Mesothelial cell of epicardium (in vitro differentiated cells): ENCODE measurements around the gene THBD. TPM values are rescaled to one million over a fixed set of nuclear protein-coding genes. Genes with fewer than 3 reads are reported as not detected.

Experiments
- DNase-seq, 2 experiments: peaks; one replicate each; pipeline ENCODE4 v3.0.0; 2021; ENCODE audit warnings: low spot score in 2 of 2; ENCODE audit not compliant: unreplicated experiment in 2 of 2
- H3K27ac Mint-ChIP-seq: 2 replicates; pipeline ENCODE4 v1.8.0; 2021; ENCODE audit warnings: mixed read lengths
- H3K27me3 Mint-ChIP-seq: 2 replicates; pipeline ENCODE4 v1.8.0; 2021; ENCODE audit warnings: low read depth, mixed read lengths
- H3K36me3 Mint-ChIP-seq: 2 replicates; pipeline ENCODE4 v1.8.0; 2021; ENCODE audit warnings: mixed read lengths
- H3K4me1 Mint-ChIP-seq: 2 replicates; pipeline ENCODE4 v1.8.0; 2021; ENCODE audit warnings: mixed read lengths
- H3K4me3 Mint-ChIP-seq: 2 replicates; pipeline ENCODE4 v1.8.0; 2021; ENCODE audit warnings: mild to moderate bottlenecking, moderate library complexity, mixed read lengths
- H3K9me3 Mint-ChIP-seq: 2 replicates; pipeline ENCODE4 v1.8.0; 2021; ENCODE audit warnings: mixed read lengths
- CTCF ChIP-seq: fragments of 200-600 bp; sonication (generic); IDR thresholded peaks from one replicate; pipeline ENCODE4 v1.5.0; 2021; ENCODE audit warnings: antibody characterized with exemption; ENCODE audit not compliant: unreplicated experiment
- total RNA-seq: library from RNA; stranded (reverse); gene quantifications from 3 replicates; pipeline ENCODE4 v1.2.1, GENCODE V29; 2021

The THBD gene
- total RNA-seq, 1 donor from 2014 or later = 0.85 TPM

- peaks cover 92% of the 10 kb centered on the region for H3K27me3 Mint-ChIP-seq
- no peak for TF ChIP-seq CTCF
- no peaks in the 10 kb centered on the region for H3K36me3 Mint-ChIP-seq
- DNase-seq = no peak
- H3K4me1 Mint-ChIP-seq = peaks cover 13% of the 10 kb centered on the region
- H3K4me3 Mint-ChIP-seq = no peak overlapping the region
- no peaks in the 10 kb centered on the region for H3K9me3 Mint-ChIP-seq
- no peak overlapping the region for H3K27ac Mint-ChIP-seq
These were observed 15.6 kb downstream of the THBD start for GRCh38 chr20:23033918-23034317.

GRCh38 chr20:23032750-23033078, 16.8 kb downstream of the THBD start:
- Mint-ChIP-seq H3K27me3 (peaks cover 86% of the 10 kb centered on the region), H3K9me3 (no peaks in the 10 kb centered on the region), H3K36me3 (no peaks in the 10 kb centered on the region), H3K4me3 (no peak overlapping the region), H3K27ac (no peak overlapping the region), H3K4me1 (peaks cover 13% of the 10 kb centered on the region)
- DNase-seq = no peak
- TF ChIP-seq CTCF = no peak

GRCh38 chr20:23032056-23032749, 17.3 kb downstream of the THBD start:
- DNase-seq = no peak
- Mint-ChIP-seq H3K27ac (no peak overlapping the region), H3K4me1 (peaks cover 11% of the 10 kb centered on the region), H3K27me3 (peaks cover 86% of the 10 kb centered on the region), H3K36me3 (no peaks in the 10 kb centered on the region), H3K9me3 (no peaks in the 10 kb centered on the region), H3K4me3 (no peak overlapping the region)
- TF ChIP-seq CTCF = no peak

GRCh38 chr20:23031346-23031745, 18.1 kb downstream of the THBD start:
- Mint-ChIP-seq H3K4me1 (peaks cover 5% of the 10 kb centered on the region), H3K4me3 (no peak overlapping the region), H3K27ac (no peak overlapping the region), H3K36me3 (no peaks in the 10 kb centered on the region), H3K27me3 (peaks cover 83% of the 10 kb centered on the region), H3K9me3 (no peaks in the 10 kb centered on the region)
- no peak for TF ChIP-seq CTCF
- no peak for DNase-seq

- no peaks in the 10 kb centered on the region for H3K36me3 Mint-ChIP-seq
- no peak overlapping the region for H3K4me3 Mint-ChIP-seq
- no peak for TF ChIP-seq CTCF
These were observed 20.1 kb downstream of the THBD start for GRCh38 chr20:23029324-23029723.

GRCh38 chr20:23028392-23028791, 21.1 kb downstream of the THBD start:
- no peak overlapping the region for H3K27ac Mint-ChIP-seq
- H3K4me3 Mint-ChIP-seq = no peak overlapping the region
- TF ChIP-seq CTCF = no peak
- no peaks in the 10 kb centered on the region for H3K36me3 Mint-ChIP-seq
- no peak for DNase-seq
- no peaks in the 10 kb centered on the region for H3K9me3 Mint-ChIP-seq
- peaks cover 28% of the 10 kb centered on the region for H3K4me1 Mint-ChIP-seq
- H3K27me3 Mint-ChIP-seq = peaks cover 60% of the 10 kb centered on the region

More at GRCh38 chr20:23029324-23029723, 20.1 kb downstream of the THBD start:
- Mint-ChIP-seq H3K4me1 (peaks cover 19% of the 10 kb centered on the region), H3K9me3 (no peaks in the 10 kb centered on the region), H3K27ac (no peak overlapping the region), H3K27me3 (peaks cover 69% of the 10 kb centered on the region)
- no peak for DNase-seq
